ENCODE data around the gene OLFML1.

The OLFML1 gene

GRCh38 chr11:7532405-7533145 is 47.3 kb downstream of the OLFML1 start:
- DNase-seq (ENCODE audit: low read depth in 2 of 2) = no peak

GRCh38 chr11:7533199-7534041 is 48.1 kb downstream of the OLFML1 start:
- DNase-seq (ENCODE audit: low read depth in 2 of 2) = no peak

GRCh38 chr11:7534042-7534378 is 48.7 kb downstream of the OLFML1 start:
- no peak for DNase-seq (ENCODE audit: low read depth in 2 of 2)

GRCh38 chr11:7536100-7536499 is 50.8 kb downstream of the OLFML1 start:
- no peak for DNase-seq (ENCODE audit: low read depth in 2 of 2)

GRCh38 chr11:7537265-7537664 is 52.0 kb downstream of the OLFML1 start:
- DNase-seq (ENCODE audit: low read depth in 2 of 2) = no peak

GRCh38 chr11:7538031-7538430 is 52.7 kb downstream of the OLFML1 start:
- DNase-seq (ENCODE audit: low read depth in 2 of 2) = peak in 1 of 2 donors; percentile 4

DNA sequence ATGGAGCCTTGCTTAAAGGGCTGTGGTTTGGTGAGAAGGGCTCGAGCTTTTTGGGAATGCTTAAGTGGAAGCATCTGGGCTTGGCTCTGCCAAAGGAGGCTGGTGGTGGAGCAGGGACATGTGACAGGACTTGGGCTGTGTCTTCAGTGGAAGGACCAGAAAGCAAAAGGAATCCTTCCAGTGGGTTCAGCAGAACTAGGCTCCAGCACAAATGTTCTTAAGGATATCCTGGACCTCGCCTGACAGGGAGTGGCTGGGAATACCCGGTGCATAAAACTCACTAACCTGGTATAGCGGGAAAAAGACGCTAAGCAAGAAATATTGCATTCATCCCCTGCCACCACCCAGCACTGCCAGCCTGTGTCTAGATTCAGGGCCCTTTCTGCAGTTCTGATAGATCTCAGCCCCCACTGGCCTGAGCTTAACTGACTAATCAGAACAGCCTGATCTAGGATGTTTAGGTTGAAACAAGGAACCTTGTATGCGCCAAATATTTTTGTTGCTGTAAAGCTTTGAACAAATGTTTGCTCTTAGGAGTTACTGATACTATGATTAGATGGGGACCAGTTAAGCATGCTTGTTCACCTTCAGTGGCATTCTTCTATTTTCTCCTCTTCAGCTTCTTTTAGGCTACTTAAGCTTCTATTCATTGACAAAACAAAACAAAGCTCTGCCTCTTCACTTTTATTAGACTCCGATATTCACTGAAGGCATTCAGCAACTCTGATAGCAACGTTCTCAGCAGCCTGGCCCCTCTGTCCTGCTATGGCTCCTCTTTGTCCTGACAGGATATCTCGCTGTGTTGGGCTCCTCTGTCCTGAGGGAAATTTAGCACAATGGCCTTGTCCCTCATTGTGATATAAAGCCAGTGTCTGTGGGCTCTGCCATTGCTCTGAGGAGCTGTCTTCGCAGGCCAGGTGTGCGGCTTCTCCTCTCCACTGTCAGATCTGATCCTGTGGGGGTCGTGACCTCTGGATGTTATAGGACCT is 53.5 kb downstream of the OLFML1 start:
- no peak for DNase-seq (ENCODE audit: low read depth in 2 of 2)

DNA sequence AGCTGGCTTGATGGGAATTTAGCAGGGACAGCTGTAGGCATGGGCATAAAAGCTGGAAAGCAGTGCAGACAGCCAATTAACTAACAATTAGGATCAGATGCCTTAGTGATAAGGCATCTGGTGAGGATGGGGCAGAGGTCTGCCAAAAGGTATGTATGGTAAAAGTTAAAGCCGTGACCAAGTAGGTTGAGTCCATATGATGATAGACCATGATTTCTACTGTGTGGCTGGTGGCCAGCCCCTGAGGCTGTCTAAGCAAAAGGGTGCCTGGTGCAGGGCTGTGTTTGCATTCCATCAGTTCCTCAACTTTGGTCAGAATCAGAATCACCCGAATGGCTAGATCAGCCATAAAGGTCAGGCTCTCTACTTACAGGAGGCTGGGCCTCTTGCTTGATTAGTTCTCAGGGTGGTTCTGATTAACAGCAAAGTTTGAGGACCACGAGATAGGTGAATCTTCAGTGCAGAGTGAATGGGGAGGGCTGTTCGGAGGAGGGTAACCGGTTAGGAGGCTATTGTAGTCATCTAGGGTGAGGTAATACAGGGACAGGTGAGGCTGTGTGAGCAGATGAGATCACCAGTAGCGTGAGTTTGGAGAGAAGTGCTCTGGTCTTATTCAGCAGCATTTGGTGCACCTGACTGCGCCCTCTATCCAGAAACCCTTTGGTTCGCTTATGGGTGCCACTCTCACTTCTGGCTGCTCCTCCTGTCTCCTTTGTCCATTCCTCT is 55.7 kb downstream of the OLFML1 start:
- DNase-seq (ENCODE audit: low read depth in 2 of 2) = no peak

GRCh38 chr11:7543302-7543701 is 58.0 kb downstream of the OLFML1 start:
- DNase-seq (ENCODE audit: low read depth in 2 of 2) = no peak

DNA sequence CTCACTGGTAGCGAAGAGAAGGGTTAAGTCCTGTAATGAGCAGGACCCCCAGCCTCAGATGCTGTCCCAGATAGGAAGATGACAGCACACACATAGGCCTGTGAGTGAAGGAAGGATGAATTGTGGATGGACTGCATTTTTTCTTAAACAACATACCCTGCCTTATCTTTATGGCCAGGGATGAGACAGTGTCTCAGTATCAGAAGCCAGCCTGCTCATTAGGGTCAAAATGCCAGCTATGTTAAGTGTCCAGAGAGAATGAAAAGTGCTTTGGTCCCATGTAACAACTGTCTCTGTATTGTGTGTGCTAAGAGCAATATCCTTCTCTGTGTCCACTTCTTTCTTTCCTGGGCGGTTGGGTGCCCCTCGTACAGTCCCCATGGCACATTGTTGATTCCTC is 58.7 kb downstream of the OLFML1 start:
- no peak for DNase-seq (ENCODE audit: low read depth in 2 of 2)

DNA sequence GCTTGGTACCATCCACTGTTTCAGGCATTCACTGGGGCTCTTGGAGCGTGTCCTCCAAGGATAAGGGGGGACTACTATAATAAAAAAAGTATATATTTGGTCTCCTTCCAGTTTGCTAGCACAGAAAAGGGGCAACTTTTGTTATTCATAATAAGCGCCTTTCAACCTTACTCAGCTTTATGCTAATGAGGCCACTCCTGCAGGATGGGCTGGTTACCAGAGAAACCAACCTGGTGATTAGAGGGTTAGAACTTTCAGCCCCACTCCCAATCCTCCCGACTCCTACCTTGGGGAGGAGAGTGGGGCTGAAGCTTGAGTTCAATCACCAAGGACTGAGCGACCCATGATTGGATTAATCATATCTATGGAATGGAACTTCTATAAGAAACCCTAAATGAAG is 60.3 kb downstream of the OLFML1 start:
- DNase-seq (ENCODE audit: low read depth in 2 of 2) = no peak

DNA sequence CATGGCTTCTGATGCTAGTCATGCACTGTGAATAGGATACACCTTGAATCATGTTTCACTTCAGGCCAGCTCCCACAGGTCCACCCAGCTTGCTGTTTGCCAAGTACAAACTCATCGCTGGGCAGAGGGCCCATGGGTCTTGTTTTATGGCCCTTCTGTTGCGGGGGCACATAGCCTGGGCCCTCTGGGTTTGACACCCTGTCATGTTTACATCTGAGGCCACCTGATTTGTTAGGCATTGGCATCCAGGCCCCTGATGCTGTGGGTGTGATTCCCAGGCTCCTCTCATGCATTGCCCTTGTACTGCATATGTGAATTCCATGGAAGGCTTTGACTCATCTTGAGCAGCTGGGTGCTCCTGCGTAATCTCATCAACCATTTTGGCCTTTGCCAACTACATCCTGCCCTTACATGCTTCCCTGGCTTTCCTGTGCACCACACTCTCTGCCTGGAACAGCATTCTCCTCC is 61.1 kb downstream of the OLFML1 start:
- DNase-seq (ENCODE audit: low read depth in 2 of 2) = no peak

GRCh38 chr11:7547687-7548086 is 62.4 kb downstream of the OLFML1 start:
- DNase-seq (ENCODE audit: low read depth in 2 of 2) = no peak

DNA sequence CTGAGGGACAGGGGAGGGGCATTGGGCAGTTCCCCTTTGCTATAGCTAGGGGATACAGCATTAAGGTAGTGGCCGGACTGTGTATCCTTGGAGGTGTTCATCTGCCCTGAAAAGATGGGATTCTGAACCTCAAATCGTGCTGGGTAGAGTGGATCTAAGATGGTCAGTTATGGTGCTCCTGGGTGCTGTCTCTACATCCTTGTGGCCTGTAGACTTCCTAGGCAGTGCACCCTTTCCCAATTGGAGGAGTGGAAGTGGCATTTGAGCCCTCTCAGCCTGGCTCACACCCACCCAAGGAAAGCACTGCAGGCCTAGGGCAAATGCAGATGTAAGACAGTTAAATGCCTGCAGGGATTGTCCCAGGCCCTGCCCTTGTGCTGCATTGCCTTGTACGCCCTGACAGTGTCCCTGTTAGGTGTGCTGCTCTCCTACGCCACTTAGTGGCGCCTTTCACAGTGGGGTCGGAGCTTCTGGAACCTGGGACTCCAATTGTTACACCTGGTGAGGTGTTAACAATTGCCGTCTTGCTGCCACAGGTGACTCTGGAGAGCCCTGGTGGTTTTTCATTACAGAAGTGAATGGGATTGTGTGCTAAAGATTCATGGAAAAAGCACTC is 63.5 kb downstream of the OLFML1 start:
- DNase-seq (ENCODE audit: low read depth in 2 of 2) = no peak

DNA sequence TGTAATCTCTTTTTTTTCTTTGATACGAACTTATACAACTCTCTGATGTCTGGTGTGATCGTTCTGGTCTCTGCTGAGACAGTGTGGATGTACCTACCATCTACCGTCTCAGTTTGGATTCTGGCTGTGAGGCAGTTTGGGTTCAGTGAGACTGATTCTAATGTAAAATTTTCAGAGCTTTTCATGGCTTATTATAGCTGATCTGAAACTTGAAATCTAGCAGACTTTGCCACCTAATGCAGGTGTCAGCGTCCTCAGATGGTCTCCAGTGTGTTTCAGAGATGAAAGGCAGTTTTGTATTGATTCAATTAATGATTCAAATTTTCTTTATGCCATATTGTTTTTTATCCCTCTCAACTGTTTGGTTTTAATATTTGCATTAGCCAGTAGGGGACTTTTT is 64.4 kb downstream of the OLFML1 start:
- no peak for DNase-seq (ENCODE audit: low read depth in 2 of 2)

- no peak for DNase-seq (ENCODE audit: low read depth in 2 of 2)
These were observed 66.3 kb downstream of the OLFML1 start for GRCh38 chr11:7551571-7551970.

DNA sequence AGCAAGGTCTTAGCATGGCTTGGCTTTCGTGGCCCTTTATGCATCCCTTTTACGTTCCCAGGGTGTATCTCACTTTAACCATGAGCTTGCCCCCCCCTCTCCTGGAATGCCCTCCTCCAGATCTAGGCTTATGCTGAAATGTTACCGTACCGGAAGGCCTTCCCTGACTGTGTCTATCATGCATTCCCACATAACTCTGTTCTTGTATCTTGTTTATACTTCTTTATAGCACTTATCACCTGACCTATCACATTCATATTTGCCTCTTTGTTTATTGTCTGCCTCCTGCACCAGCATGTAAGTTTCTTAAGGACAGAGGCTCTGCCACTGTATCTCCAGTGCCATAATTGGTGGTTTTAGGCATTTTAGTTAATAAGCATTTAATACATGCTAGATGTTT is 67.4 kb downstream of the OLFML1 start:
- no peak for DNase-seq (ENCODE audit: low read depth in 2 of 2)

DNA sequence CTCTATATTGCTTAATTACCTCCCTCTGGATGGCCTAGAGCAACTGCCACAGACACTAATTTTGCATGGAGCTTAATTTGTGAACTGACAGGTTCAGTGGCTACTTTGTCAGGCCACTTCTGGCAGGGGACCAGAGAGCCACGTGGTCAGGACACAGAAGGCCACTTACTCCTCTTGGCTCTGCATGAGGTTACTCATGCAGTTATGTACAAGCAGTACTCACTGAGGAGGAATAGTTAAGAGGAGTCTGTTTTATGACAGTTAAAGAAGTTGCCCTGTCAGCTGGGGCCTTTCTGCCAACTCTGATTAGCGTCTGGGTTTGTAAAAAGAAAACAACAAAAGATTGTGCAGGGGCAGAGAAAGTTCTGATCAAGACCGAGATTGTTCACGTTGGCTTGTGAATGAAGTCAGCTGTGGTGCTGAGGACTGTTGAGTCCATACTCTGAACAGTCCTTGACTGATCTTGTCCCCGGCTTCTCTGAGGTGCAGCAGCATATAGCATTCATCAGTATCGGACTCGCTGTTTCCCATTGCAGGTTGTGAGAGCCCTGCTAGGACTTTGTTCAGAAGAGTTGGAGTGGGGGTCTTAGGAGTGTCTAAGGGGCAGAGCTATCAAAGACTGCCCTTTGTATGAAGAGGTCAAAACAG is 69.9 kb downstream of the OLFML1 start:
- no peak for DNase-seq (ENCODE audit: low read depth in 2 of 2)

- DNase-seq (ENCODE audit: low read depth in 2 of 2) = no peak
These were observed 72.7 kb downstream of the OLFML1 start for GRCh38 chr11:7558046-7558445.
